ENCODE measurements around the gene ABLIM1.

ABLIM1 gene

GRCh38 chr10:114685456-114685855, 27.4 kb upstream of the ABLIM1 start:
- TF ChIP-seq CTCF (IDR thresholded peaks at IDR 0.05; ENCODE audit: low read length) (no peak), EZH2phosphoT487 (IDR thresholded peaks at IDR 0.05; ENCODE audit: low read length) (no peak), EZH2 (optimal IDR thresholded peaks at IDR 0.05; ENCODE audit: low read depth, low read length) (no peak)
- Histone ChIP-seq H4K20me1 (ENCODE audit: insufficient read depth, low read length) (no peaks in the 10 kb centered on the region), H3K4me3 (ENCODE audit: low read length) (no peak overlapping the region), H3K27ac (ENCODE audit: low read length) (no peak overlapping the region), H3K27me3 (replicated peaks; ENCODE audit: insufficient read depth, low read length) (no peaks in the 10 kb centered on the region), H3K9ac (ENCODE audit: low read length) (no peak overlapping the region), H2AFZ (ENCODE audit: low read length) (no peak overlapping the region), H3K36me3 (replicated peaks; ENCODE audit: insufficient read depth, low read length) (no peaks in the 10 kb centered on the region), H3K79me2 (ENCODE audit: low read length) (no peaks in the 10 kb centered on the region), H3K4me1 (ENCODE audit: low read length) (no peaks in the 10 kb centered on the region), H3F3A (ENCODE audit: insufficient read depth, low read length) (no peaks in the 10 kb centered on the region), H3K4me2 (ENCODE audit: low read depth, low read length) (no peak overlapping the region), H3K9me3 (replicated peaks; ENCODE audit: insufficient read depth, low read length) (no peaks in the 10 kb centered on the region), H3K9me2 (replicated peaks; ENCODE audit: insufficient read depth, low read length) (no peaks in the 10 kb centered on the region)
- no peak for DNase-seq

- H3K4me1 ChIP-seq (ENCODE audit: low read length) = no peaks in the 10 kb centered on the region
- no peak for DNase-seq
- no peak overlapping the region for H3K4me2 ChIP-seq (ENCODE audit: low read depth, low read length)
- H3F3A ChIP-seq (ENCODE audit: insufficient read depth, low read length) = no peaks in the 10 kb centered on the region
- no peaks in the 10 kb centered on the region for H3K9me3 ChIP-seq (replicated peaks; ENCODE audit: insufficient read depth, low read length)
- TF ChIP-seq EZH2phosphoT487 (IDR thresholded peaks at IDR 0.05; ENCODE audit: low read length) (no peak), CTCF (IDR thresholded peaks at IDR 0.05; ENCODE audit: low read length) (no peak), EZH2 (optimal IDR thresholded peaks at IDR 0.05; ENCODE audit: low read depth, low read length) (no peak)
- no peak overlapping the region for H3K9ac ChIP-seq (ENCODE audit: low read length)
- no peak overlapping the region for H2AFZ ChIP-seq (ENCODE audit: low read length)
- no peaks in the 10 kb centered on the region for H4K20me1 ChIP-seq (ENCODE audit: insufficient read depth, low read length)
- H3K36me3 ChIP-seq (replicated peaks; ENCODE audit: insufficient read depth, low read length) = no peaks in the 10 kb centered on the region
- no peaks in the 10 kb centered on the region for H3K79me2 ChIP-seq (ENCODE audit: low read length)
- H3K27me3 ChIP-seq (replicated peaks; ENCODE audit: insufficient read depth, low read length) = no peaks in the 10 kb centered on the region
- no peak overlapping the region for H3K4me3 ChIP-seq (ENCODE audit: low read length)
- no peaks in the 10 kb centered on the region for H3K9me2 ChIP-seq (replicated peaks; ENCODE audit: insufficient read depth, low read length)
- H3K27ac ChIP-seq (ENCODE audit: low read length) = no peak overlapping the region
Observed at GRCh38 chr10:114684822-114685209, 26.7 kb upstream of the ABLIM1 start.

- TF ChIP-seq CTCF (IDR thresholded peaks at IDR 0.05; ENCODE audit: low read length) (no peak), EZH2phosphoT487 (IDR thresholded peaks at IDR 0.05; ENCODE audit: low read length) (no peak), EZH2 (optimal IDR thresholded peaks at IDR 0.05; ENCODE audit: low read depth, low read length) (no peak)
- Histone ChIP-seq H3K9me2 (replicated peaks; ENCODE audit: insufficient read depth, low read length) (no peaks in the 10 kb centered on the region), H3K4me2 (ENCODE audit: low read depth, low read length) (no peak overlapping the region), H3K27me3 (replicated peaks; ENCODE audit: insufficient read depth, low read length) (no peaks in the 10 kb centered on the region), H3K4me1 (ENCODE audit: low read length) (no peaks in the 10 kb centered on the region), H3K9ac (ENCODE audit: low read length) (no peak overlapping the region), H3K4me3 (ENCODE audit: low read length) (no peak overlapping the region), H3K79me2 (ENCODE audit: low read length) (no peaks in the 10 kb centered on the region), H3K27ac (ENCODE audit: low read length) (no peak overlapping the region), H3F3A (ENCODE audit: insufficient read depth, low read length) (no peaks in the 10 kb centered on the region), H3K36me3 (replicated peaks; ENCODE audit: insufficient read depth, low read length) (no peaks in the 10 kb centered on the region), H2AFZ (ENCODE audit: low read length) (no peak overlapping the region), H4K20me1 (ENCODE audit: insufficient read depth, low read length) (no peaks in the 10 kb centered on the region), H3K9me3 (replicated peaks; ENCODE audit: insufficient read depth, low read length) (no peaks in the 10 kb centered on the region)
- no peak for DNase-seq
Observed at GRCh38 chr10:114684084-114684821, 26.2 kb upstream of the ABLIM1 start.

All from MM.1S (cell line).